GM12872 (cell line): ENCODE results near the gene CYP24A1.

Experiments used
- TF ChIP-seq, protein P1 (sequence below): IDR thresholded peaks from 3 replicates; pipeline ENCODE4 v1.5.1; 2011; ENCODE audit warnings: low read depth, mild to moderate bottlenecking, low read length, moderate library complexity; ENCODE audit not compliant: insufficient read depth

CYP24A1 gene

DNA sequence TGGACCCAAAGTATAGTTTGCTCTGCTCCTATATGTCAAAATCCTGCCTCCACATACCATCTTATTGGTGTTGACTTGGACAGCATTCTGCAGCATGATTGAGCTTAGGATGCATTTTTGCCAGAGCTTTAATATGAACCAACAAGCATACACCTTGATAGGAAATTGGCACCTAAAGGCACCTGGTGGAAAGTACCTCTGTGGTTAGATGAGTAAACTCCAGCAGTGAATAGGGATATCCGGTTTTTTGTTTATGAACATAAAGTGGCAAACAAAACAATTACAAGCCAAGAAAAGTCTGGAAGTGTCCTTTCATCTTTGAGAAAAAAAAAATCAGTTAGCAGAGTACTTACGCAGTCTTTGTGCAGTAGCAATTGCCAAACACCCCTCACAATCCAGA is 6.2 kb upstream of the CYP24A1 start:
- TF ChIP-seq, protein P1, sequence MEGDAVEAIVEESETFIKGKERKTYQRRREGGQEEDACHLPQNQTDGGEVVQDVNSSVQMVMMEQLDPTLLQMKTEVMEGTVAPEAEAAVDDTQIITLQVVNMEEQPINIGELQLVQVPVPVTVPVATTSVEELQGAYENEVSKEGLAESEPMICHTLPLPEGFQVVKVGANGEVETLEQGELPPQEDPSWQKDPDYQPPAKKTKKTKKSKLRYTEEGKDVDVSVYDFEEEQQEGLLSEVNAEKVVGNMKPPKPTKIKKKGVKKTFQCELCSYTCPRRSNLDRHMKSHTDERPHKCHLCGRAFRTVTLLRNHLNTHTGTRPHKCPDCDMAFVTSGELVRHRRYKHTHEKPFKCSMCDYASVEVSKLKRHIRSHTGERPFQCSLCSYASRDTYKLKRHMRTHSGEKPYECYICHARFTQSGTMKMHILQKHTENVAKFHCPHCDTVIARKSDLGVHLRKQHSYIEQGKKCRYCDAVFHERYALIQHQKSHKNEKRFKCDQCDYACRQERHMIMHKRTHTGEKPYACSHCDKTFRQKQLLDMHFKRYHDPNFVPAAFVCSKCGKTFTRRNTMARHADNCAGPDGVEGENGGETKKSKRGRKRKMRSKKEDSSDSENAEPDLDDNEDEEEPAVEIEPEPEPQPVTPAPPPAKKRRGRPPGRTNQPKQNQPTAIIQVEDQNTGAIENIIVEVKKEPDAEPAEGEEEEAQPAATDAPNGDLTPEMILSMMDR: no peak

DNA sequence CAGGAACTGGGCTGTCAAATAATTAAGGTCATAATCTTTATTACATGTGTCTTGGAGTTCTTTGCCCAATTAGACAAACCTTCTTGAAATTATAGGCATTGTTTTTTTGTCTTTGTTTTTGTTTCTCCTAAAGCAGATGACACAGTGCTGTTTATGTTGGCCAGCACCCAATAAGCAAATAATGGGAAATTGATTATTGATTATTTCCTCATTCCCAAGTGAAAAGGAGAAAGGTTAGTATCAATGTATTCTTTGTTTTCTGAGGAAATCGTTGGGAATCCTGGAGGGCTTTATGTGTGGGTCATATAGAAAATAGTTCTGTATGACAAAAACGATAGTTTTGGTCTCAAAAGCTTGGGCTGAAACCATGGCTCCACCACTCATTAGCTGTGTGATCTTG is 4.5 kb upstream of the CYP24A1 start:
- TF ChIP-seq, protein P1: no peak

DNA sequence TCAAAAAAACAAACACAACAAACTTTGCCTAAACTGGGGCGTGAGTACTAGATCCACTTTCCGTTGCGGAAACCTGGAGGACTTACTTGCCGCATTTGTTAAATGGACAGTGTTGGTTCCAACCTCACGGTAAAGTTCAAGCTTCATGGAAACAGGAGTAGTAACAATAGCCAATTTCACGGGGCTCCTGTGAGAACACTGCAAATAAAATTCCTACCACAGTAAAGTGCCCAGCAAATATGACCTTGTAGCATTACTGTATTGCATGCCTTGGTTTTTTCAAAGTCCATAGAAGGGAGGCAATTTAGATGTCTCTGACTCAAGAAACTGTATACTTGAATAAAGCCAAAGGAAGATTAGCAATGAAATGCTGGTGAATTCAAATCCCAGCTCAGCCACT is 3.6 kb upstream of the CYP24A1 start:
- TF ChIP-seq, protein P1: no peak

DNA sequence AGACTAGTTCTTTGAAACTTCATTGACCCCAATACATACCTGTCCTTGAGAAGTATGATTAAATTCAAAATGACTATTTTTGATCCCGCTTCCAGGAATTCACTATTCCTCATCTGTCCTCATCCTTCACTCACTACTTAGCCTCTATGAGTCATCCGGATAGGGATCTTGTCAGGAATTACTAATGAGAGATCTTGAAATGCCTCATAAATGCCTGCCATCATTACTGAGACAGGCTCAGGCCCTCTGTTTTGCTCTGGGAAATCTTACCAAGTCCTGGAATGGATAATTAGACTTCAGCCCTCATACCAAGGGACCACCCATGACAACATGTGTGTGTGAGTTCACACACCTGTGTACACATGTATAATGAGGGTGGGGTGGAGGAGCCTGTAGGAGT is 2.8 kb upstream of the CYP24A1 start:
- TF ChIP-seq, protein P1: no peak

DNA sequence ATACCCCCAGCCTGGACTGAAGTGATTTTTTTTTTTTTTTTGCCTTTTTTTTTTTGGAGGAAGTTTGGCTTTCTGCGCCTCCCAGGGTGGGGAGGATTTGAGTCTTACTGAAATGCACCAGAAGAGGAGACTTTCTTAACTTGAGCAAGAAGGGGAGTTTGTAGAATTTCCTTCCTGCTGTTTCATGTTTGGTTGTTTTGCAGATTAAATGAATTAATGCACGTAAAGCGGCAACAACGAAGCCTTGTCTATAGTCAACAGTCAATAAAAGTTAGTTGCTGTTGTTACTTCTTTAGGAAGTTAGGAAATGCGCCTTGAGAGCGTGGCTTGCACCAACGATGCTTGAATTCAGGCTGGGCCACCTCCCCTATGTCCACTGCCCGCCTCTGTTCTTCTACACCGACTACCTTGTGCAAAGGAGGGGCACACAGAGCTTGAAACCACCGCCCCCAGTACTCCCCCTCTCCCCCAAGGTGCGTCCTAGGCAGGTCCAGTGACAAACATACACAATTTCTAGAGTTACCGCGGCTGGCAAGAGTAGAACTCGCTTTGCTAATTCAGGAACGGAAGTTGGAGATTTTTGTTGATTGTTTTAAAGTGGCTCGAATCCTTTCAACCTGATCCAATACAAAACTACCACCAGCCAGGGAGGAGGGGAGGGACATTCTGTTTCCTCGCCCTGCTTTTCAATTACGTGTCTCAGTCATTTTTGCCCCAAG is 830 bp upstream of the CYP24A1 start:
- TF ChIP-seq, protein P1: no peak

DNA sequence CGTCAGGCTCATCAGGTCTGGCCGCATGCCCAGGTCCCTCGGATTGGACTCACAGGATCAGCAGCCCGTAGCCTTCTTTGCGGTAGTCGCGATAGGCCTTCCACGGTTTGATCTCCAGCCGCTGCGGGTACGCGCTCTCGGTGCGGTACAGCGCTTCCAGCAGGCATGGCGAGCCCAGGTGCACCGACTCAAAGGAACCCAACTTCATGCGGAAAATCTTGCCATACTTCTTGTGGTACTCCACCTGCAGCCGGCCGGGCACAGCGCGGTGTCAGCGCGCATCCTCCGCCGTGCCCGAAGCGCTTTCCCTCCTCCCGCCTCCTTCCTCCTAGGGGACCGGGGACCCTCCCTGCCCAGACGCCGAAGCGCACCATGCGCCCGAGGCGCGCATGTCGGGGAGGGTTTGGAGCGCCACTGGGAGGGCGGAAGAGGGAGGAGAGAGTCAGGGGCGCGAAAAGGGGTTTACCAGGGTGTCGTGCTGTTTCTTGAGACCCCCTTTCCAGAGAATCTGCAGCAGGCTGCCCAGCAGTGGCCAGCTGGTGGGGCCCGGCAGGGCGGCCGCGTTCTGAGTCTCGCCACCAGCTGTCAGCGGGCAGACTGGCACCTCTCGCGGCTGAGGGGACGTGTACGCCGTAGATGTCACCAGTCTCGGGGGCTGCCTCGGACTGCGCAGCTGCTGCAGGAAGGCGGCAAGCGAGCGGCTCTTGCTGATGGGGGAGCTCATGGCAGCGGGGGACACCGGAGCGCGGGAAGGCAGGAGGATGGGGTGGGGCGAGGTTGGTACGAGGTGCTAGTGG is 732 bp downstream of the CYP24A1 start:
- TF ChIP-seq, protein P1: no peak

DNA sequence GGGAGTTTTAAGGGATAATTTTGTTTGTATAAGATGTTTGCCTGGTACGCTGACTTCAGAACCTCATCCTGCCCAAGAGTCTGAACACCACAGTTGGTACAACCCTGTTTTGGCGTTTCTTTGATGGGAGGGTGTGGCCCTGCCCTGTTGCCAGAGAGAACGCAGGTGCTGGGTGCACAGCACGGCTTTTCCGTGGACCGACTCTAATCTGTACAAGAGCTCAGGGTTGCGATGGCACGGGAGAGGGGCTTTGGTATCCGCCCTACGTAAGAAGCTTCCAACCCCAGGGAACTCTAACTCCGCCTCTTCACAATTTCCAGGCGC is 1.3 kb downstream of the CYP24A1 start:
- TF ChIP-seq, protein P1: no peak
